NB4 (cell line): ENCODE measurements around the gene USP7.
"Not testable (repeated sequence)": the region's sequence is repeated elsewhere in the genome, so short reads cannot be mapped to it uniquely, and the experiment has no call there.

Source experiments
- DNase-seq: peaks from one replicate; pipeline ENCODE4 v3.0.0; 2010; ENCODE audit warnings: low read depth
- H3K4me3 ChIP-seq: one replicate; pipeline ENCODE4 v1.5.1; 2011; ENCODE audit warnings: mild to moderate bottlenecking, low read depth, low read length, moderate library complexity
- MYC ChIP-seq: IDR thresholded peaks from 2 replicates; pipeline ENCODE4 v1.6.1; 2011; ENCODE audit warnings: low read depth, low read length
- POLR2A ChIP-seq: IDR thresholded peaks from 2 replicates; pipeline ENCODE4 v1.6.1; 2011; ENCODE audit warnings: mild to moderate bottlenecking; ENCODE audit not compliant: insufficient read length; ENCODE audit errors: extremely low read depth
- TF ChIP-seq, protein P1 (sequence below): IDR thresholded peaks from 2 replicates; pipeline ENCODE4 v1.6.1; 2011; ENCODE audit warnings: low read depth, low read length
- TF ChIP-seq, protein P2 (sequence below): IDR thresholded peaks from one replicate; pipeline ENCODE4 v1.5.1; 2012; ENCODE audit warnings: low read depth, low read length

The USP7 gene

DNA sequence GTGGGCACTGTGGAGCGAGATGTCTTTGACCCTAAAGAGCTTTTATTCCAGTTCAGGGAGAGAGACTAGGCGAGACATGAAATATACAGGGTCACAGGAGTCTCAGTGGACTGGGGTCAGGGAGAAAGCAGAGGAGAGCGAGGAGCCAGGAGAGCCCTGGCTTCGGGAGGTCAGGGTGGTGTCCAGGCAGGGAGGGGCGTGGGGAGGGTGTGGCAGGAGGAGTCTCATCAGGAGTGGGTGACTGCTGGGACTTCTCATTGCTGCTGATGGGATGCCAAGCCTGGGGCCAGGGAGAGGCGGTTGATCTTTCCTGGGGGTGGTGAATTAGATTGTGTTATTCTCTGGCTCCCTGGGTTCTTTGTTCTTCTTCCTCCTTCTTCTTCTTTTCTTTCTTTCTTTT is 22.4 kb upstream of the USP7 start:
- H3K4me3 ChIP-seq: no peak overlapping the region
- DNase-seq: no peak
- TF ChIP-seq MYC (no peak), POLR2A (no peak)
- TF ChIP-seq, protein P1, sequence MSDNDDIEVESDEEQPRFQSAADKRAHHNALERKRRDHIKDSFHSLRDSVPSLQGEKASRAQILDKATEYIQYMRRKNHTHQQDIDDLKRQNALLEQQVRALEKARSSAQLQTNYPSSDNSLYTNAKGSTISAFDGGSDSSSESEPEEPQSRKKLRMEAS: no peak
- TF ChIP-seq, protein P2, sequence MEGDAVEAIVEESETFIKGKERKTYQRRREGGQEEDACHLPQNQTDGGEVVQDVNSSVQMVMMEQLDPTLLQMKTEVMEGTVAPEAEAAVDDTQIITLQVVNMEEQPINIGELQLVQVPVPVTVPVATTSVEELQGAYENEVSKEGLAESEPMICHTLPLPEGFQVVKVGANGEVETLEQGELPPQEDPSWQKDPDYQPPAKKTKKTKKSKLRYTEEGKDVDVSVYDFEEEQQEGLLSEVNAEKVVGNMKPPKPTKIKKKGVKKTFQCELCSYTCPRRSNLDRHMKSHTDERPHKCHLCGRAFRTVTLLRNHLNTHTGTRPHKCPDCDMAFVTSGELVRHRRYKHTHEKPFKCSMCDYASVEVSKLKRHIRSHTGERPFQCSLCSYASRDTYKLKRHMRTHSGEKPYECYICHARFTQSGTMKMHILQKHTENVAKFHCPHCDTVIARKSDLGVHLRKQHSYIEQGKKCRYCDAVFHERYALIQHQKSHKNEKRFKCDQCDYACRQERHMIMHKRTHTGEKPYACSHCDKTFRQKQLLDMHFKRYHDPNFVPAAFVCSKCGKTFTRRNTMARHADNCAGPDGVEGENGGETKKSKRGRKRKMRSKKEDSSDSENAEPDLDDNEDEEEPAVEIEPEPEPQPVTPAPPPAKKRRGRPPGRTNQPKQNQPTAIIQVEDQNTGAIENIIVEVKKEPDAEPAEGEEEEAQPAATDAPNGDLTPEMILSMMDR: no peak

DNA sequence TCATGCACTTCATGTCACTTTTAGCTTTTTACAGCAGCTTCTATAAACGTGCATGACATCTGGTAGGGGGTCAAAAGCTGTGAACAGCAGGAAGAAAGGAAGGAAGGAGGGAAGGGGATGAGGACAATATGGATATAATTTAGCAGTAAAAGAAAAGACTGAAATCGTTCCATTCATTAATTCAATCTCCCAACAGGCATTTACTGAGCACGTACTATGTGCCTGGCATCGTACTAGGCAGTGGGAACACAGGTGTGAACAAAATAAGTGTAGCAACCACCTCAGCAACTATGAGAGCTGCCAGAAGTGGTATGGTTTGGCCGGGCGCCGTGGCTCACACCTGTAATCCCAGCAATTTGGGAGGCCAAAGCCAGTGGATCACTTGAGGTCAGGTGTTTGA is 19.1 kb upstream of the USP7 start:
- TF ChIP-seq, protein P1: no peak
- no peak for TF ChIP-seq MYC
- TF ChIP-seq POLR2A: no peak
- DNase-seq: no peak
- no peak overlapping the region for H3K4me3 ChIP-seq

DNA sequence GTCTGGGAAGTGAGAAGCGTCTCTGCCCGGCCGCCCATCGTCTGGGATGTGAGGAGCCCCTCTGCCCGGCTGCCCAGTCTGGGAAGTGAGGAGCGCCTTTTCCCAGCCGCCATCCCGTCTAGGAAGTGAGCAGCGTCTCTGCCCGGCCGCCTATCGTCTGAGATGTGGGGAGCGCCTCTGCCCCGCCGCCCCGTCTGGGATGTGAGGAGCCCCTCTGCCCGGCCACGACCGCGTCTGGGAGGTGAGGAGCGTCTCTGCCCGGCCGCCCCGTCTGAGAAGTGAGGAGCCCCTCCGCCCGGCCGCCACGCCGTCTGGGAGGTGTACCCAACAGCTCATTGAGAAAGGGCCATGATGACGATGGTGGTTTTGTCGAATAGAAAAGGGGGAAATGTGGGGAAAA is 18.2 kb upstream of the USP7 start:
- DNase-seq, H3K4me3 ChIP-seq: not testable (repeated sequence)

DNA sequence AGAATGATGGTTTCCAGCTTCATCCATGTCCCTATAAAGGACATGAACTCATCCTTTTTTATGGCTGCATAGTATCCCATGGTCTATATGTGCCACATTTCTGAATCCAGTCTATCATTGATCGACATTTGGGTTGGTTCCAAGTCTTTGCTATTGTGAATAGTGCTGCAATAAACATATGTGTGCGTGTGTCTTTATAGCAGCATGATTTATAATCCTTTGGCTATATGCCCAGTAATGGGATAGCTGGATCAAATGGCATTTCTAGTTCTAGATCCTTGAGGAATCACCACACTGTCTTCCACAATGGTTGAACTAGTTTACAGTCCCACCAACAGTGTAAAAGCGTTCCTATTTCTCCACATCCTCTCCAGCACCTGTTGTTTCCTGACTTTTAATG is 12.5 kb upstream of the USP7 start:
- not testable (repeated sequence) for H3K4me3 ChIP-seq, DNase-seq

DNA sequence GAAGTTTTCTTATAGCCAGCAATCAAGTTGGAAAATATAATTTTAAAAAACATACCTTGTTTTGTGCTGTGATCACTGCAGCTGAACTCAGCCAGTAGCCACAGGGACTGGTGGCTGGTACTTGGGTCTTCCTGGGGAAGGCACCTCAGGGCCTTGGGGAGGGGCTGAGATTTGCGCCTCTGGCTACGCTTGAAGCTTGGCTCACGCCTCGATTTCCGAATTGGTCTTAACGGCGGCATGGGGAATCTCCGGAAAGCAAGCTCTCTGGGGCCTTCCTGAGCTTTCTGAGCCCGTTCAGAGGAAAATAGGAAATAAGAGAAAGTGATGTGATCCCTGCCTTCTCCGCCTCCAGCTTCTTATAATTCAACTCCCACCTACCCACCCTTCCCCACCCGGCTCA is 11.3 kb upstream of the USP7 start:
- no peak for DNase-seq
- H3K4me3 ChIP-seq: no peak overlapping the region
- TF ChIP-seq, protein P1: no peak
- TF ChIP-seq POLR2A (no peak), MYC (no peak)
- TF ChIP-seq, protein P2: no peak

DNA sequence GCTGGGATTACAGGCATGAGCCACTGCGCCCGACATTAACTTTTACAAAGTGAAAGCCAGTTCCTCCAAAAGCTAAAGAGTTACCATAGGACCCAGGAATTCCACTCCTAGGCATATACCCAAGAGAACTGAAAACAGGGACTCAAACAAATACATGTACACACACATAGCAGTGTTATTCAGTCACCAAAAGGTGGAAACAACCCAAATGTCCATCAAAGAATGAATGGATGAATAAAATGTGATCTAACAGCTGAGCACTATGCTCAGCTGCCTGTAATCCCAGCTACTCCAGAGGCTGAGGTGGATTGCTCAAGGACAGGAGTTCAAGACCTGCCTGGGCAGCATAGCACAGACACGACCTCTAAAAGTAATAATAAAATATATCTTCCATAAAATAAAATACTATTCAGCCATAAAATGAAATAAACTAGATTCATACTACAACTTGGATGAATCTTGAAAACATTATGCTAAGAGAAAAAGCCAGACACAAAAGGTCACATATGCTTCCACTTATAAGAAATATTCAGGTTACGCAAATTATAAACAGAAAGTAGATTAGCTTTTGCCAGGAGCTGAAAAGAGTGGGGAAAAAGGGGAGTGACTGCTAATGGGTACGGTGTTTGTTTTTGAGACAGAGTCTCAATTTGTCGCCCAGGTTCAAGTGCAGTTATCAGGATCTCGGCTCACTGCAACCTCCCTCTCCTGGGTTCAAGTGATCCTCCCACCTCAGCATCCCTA is 9.3 kb upstream of the USP7 start:
- TF ChIP-seq, protein P1: no peak
- TF ChIP-seq MYC (no peak), POLR2A (no peak)
- TF ChIP-seq, protein P2: no peak

DNA sequence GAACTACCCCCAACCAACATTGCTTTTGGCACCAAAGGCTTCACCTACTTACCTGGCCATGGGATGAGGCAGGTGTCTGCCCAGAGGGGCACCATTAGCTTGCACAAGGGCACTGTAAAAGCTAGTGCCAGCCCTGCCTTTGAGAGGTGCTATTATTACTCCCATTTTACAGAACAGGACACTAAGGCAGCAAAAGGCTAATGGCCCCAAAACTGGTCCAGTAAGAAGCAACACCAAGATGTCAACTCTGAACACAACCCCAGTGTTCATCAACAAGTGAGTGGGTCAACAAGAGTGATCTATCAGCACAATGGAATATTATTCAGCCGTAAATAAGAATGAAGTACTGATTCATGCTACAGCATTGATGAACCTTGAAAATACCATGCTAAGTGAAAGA is 7.7 kb upstream of the USP7 start:
- TF ChIP-seq, protein P1: no peak
- DNase-seq: no peak
- no peak overlapping the region for H3K4me3 ChIP-seq

More for the DNA sequence above, 9.3 kb upstream of the USP7 start:
- no peak for DNase-seq
- H3K4me3 ChIP-seq: no peak overlapping the region

DNA sequence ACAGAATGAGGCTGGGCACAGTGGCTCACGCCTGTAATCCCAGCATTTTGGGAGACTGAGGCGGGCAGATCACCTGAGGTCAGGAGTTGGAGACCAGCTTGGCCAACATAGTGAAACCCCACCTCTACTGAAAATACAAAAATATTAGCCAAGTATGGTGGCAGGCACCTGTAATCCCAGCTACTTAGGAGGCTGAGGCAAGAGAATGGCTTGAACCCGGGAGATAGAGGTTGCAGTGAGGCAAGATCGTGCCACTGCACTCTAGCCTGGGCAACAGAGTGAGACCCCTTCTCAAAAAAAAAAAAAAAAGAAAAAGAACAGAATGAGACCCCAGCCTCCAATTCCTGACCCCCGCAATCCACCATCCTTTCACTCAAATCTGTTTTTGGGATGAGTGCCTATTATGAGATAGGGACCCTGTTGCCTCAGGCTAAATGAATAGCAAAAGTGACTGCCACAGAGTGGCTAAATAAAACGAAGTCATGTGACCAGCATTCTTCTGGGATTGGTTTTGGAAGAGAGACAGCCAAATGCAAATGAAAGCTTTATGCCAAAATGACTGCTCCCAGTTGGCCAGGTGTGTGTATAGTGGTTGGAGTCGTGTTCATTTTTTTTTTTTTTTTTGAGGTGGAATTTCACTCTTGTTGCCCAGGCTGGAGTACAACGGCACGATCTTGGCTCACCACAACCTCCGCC is 5.6 kb upstream of the USP7 start:
- H3K4me3 ChIP-seq, DNase-seq: not testable (repeated sequence)

DNA sequence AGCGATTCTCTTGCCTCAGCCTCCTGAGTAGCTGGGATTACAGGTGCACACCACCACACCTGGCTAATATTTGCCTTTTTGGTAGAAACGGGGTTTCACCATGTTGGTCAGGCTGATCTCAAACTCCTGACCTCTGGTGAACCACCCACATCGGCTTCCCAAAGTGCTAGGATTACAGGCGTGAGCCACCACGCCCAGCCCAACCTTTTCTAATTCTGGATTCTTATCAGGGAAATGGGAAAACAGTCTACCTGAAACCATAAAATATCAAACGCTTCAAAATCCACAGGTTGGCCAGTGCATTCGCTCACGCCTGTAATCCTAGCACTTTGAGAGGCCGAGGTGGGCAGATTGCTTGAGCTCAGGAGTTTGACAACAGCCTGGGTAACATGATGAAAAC is 4.3 kb upstream of the USP7 start:
- not testable (repeated sequence) for H3K4me3 ChIP-seq, DNase-seq
